GM23248 (cell line): ENCODE measurements around the gene CLPX.
"Not testable (repeated sequence)": the region's sequence is repeated elsewhere in the genome, so short reads cannot be mapped to it uniquely, and the experiment has no call there.

Experiments used
- EZH2 ChIP-seq: fragments of 200-600 bp; sonication (generic); IDR thresholded peaks from 2 replicates; pipeline ENCODE4 v1.6.1; 2018; ENCODE audit warnings: antibody characterized with exemption, mild to moderate bottlenecking; ENCODE audit not compliant: insufficient read depth, poor library complexity, severe bottlenecking
- EZH2phosphoT487 ChIP-seq: fragments of 200-600 bp; sonication (generic); IDR thresholded peaks from 2 replicates; pipeline ENCODE4 v1.6.1; 2018; ENCODE audit warnings: antibody characterized with exemption, moderate library complexity, mild to moderate bottlenecking, low read depth; ENCODE audit not compliant: insufficient read depth

DNA sequence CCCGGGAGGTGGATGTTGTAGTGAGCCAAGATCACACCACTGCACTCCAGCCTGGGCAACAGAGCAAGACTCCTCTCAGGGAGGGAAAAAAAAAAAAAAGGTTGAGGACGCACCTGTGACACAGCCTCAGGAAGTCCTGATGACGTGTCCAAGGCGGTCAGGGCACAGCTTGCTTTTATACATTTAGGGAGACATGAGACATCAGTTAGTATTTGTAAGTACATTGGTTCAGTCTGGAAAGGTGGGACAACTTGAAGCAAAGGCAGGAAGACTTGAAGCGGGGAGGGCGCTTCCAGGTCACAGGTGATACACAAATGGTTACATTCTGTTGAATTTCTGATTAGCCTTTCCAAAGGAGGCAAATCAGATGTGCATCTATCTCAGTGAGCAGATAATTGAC, 46.5 kb downstream of the CLPX start:
- TF ChIP-seq EZH2, EZH2phosphoT487: not testable (repeated sequence)
